Effector memory CD8-positive, alpha-beta T cell (primary cell): ENCODE data around the gene AGRN.
"Not testable (repeated sequence)": the region's sequence is repeated elsewhere in the genome, so short reads cannot be mapped to it uniquely, and the experiment has no call there.

Experiments
- ATAC-seq: fragments of 150-1000 bp; cut with Tn5 transposase; replicated peaks from 2 replicates; pipeline ENCODE4 v1.10.0; 2021; ENCODE audit warnings: mild to moderate bottlenecking, moderate library complexity
- DNase-seq, 3 experiments: peaks; one replicate each; pipeline ENCODE4 v3.0.0; 2021
- H3K27ac Mint-ChIP-seq, 2 donors: one replicate each; pipeline ENCODE4 v1.8.0; 2022; ENCODE audit warnings: mild to moderate bottlenecking in 2 of 2, mixed read lengths in 2 of 2, moderate library complexity in 2 of 2
- H3K27me3 Mint-ChIP-seq, 2 donors: one replicate each; pipeline ENCODE4 v1.8.0; 2022; ENCODE audit warnings: mixed read lengths in 2 of 2
- H3K36me3 Mint-ChIP-seq: one replicate; pipeline ENCODE4 v1.8.0; 2022; ENCODE audit warnings: mild to moderate bottlenecking, moderate library complexity, mixed read lengths; ENCODE audit not compliant: insufficient read depth
- H3K4me1 Mint-ChIP-seq, 2 donors: one replicate each; pipeline ENCODE4 v1.8.0; 2022; ENCODE audit warnings: low read depth in 2 of 2, mixed read lengths in 2 of 2
- H3K4me3 Mint-ChIP-seq, 2 donors: one replicate each; pipeline ENCODE4 v1.8.0; 2022; ENCODE audit warnings: mild to moderate bottlenecking in 2 of 2, mixed read lengths in 2 of 2, moderate library complexity in 2 of 2
- H3K9me3 Mint-ChIP-seq, 2 donors: one replicate each; pipeline ENCODE4 v1.8.0; 2022; ENCODE audit warnings: mixed read lengths in 2 of 2

AGRN gene

DNA sequence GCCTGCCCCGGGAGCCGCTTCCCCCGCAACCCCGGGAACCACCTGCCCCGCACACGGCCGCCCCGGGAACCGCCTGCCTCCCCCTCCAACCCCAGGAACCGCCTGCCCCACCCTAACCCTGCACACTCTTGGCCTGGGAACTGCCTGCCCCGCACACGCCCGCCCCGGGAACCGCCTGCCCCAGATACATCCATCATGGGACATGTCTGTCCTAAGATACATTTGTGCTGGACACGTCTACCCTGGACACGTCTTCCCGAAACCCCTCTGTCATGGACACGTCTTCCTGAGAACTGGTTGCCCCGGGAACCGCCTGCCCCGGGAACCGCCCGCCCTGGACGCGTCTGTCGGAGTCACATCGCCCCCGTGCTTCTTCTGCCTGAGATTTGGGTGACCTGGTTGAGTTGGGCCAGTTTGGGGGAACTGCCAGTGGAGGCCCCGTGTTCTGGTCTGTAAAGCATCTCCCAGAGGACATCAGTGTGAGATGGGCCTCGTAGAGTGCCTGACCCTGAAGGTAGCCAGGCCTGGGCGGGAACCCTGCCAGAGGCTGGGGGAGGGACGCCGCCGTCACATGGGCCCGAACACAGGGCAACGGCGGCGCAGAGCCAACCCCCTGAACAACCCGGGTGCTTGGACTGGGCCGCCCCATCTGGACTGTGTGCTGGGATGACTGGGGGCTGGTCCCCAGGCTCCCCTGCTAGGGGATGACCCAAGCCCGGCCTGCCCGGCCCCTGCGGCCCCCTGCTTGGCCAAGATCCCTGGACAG, 41.7 kb upstream of the AGRN start:
- Mint-ChIP-seq H3K4me3 (peak overlapping the region; percentile 46 to 58), H3K9me3 (no peaks in the 10 kb centered on the region)
- ATAC-seq, result no peak

DNA sequence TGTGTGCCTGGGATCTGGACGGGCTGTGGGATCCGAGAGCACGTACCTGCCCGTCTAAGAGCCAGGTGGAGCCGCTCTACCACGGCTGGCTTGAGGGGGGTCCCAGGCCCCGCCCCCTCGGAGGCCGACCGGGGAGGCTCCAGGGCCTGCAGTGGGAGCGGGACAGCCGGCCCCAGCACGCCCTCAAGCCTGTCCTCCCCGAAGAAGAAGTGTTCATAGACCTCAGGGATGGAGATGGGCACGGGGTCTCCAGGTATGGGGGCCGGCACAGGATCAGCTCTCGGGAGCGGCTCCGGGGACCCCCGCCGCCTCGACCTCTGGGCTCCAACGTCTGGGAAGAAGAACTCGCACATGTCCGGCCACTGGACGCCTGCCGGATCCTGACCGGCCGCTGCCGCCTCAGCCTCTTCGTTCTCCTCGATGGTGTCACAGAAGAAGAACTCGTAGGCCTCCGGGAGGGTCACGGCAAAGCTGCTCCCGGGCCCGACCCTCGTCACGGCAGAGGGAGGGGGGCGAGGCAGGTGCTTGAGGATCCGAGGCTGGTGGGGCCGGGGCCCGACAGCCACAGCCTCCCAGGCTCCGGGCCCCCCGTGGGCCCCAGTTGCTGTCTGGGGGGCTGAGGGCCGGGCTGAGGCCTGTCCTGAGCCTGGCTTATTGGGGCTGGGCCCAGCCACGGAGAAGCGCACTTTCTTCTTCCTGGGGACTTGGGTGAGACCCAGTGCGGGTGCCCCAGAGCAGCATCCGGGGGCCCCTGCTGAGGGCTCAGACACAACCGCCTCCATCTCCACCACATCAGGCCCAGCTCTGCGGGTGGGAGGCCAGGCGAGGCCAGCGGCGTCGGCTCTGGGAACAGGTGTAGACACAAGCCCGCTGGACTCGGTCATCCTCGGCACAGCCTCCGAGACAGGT, 40.8 kb upstream of the AGRN start:
- H3K27ac Mint-ChIP-seq, result no peak overlapping the region
- no peak overlapping the region for H3K4me3 Mint-ChIP-seq
- H3K4me1 Mint-ChIP-seq, result peaks cover 5 to 9% of the 10 kb centered on the region in 2 donors
- no peaks in the 10 kb centered on the region for H3K9me3 Mint-ChIP-seq
- DNase-seq (no peak), ATAC-seq (no peak)
- H3K36me3 Mint-ChIP-seq, result no peaks in the 10 kb centered on the region
- H3K27me3 Mint-ChIP-seq, result peaks cover 19 to 49% of the 10 kb centered on the region in 2 donors

More for the DNA sequence above, 41.7 kb upstream of the AGRN start:
- no peaks in the 10 kb centered on the region for H3K36me3 Mint-ChIP-seq
- no peak for DNase-seq
- peaks cover 5 to 9% of the 10 kb centered on the region in 2 donors for H3K4me1 Mint-ChIP-seq
- H3K27me3 Mint-ChIP-seq, result peaks cover 19 to 47% of the 10 kb centered on the region in 2 donors
- no peak overlapping the region for H3K27ac Mint-ChIP-seq

DNA sequence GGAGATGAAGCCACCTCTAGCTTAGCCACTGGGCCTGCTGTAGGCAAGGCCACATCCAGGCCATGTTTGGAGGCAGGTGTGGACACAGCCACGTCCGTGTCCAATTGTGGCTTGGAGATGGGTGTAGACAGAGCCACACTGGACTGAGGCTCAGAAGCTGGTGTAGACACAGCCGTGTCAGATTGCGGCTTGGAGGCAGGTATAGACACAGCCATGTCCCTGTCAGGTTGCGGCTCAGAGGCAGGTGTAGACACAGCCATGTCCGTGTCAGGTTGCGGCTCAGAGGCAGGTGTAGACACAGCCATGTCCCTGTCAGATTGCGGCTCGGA, 40.2 kb upstream of the AGRN start:
- Mint-ChIP-seq H3K4me1 (peaks cover 5 to 9% of the 10 kb centered on the region in 2 donors), H3K4me3 (no peak overlapping the region), H3K36me3 (no peaks in the 10 kb centered on the region), H3K9me3 (no peaks in the 10 kb centered on the region), H3K27ac (no peak overlapping the region), H3K27me3 (peaks cover 18 to 44% of the 10 kb centered on the region in 2 donors)
- no peak for DNase-seq
- no peak for ATAC-seq

DNA sequence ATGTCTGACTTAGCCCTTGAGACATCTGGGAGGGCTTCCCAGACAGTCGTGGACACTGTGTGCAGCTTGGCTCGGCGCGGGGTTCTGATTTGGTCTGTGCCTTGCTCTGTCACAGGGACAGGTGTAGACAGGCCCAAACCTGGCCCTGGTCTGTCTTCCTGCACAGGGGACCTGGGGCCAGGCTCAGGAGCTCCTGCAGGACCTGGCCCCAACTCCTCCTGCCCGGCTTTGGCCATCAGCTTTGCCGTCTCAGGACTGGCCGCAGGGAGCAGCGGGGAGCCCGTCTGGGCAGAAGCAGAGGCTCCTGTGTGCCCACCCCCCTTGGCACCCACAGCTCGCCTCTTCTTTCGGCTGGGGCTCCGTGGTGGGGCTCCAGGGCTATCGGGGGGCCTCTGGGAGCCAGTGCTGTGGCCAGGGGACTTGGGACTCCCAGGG, 39.8 kb upstream of the AGRN start:
- DNase-seq (no peak), ATAC-seq (no peak)
- no peak overlapping the region for H3K4me3 Mint-ChIP-seq
- H3K4me1 Mint-ChIP-seq, result peaks cover 5 to 9% of the 10 kb centered on the region in 2 donors
- peaks cover 13 to 44% of the 10 kb centered on the region in 2 donors for H3K27me3 Mint-ChIP-seq
- H3K36me3 Mint-ChIP-seq, result no peaks in the 10 kb centered on the region
- H3K9me3 Mint-ChIP-seq, result no peaks in the 10 kb centered on the region
- no peak overlapping the region for H3K27ac Mint-ChIP-seq

DNA sequence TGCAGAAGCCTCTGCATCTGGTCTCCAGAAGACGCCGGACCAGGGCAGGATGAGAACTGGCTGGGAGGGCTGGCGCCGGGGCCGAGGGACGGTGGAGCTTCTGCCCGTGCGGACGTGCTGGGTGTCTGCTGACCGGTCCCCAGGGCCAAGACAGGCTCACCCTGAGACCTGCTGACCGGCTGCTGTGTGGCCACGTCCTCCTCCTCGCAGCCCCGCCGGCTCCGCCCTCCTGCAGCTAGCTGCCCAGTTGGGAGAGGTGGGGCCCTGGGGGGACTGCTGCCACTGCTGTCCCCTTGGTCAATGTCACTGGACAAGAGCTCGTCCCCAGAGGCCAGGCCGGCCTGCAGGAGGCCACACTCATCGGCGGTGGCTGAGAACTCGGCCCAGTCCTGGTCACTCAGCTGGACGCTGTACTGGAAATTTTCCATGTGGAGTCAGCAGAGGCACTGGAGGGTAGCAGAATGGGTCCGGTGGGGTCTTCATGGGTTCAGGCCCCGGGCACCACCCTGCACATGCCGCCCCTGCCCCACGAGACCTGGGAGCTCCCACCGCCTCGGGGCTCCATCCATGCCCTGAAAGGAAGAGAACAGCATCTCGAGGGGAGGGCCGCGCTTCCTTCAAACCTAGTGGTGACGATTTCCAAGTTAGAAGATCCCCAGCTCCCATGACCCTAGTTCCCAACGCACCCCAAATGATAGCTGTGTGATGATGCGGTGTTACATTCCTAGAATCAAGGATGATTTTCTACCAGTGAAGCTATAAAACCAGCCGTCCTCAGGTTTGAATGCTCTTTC, 39.1 kb upstream of the AGRN start:
- H3K27ac Mint-ChIP-seq, result no peak overlapping the region
- H3K4me3 Mint-ChIP-seq, result no peak overlapping the region
- peaks cover 13 to 44% of the 10 kb centered on the region in 2 donors for H3K27me3 Mint-ChIP-seq
- H3K4me1 Mint-ChIP-seq, result peaks cover 3 to 5% of the 10 kb centered on the region in 2 donors
- H3K9me3 Mint-ChIP-seq, result no peaks in the 10 kb centered on the region
- no peaks in the 10 kb centered on the region for H3K36me3 Mint-ChIP-seq
- DNase-seq (no peak), ATAC-seq (no peak)

DNA sequence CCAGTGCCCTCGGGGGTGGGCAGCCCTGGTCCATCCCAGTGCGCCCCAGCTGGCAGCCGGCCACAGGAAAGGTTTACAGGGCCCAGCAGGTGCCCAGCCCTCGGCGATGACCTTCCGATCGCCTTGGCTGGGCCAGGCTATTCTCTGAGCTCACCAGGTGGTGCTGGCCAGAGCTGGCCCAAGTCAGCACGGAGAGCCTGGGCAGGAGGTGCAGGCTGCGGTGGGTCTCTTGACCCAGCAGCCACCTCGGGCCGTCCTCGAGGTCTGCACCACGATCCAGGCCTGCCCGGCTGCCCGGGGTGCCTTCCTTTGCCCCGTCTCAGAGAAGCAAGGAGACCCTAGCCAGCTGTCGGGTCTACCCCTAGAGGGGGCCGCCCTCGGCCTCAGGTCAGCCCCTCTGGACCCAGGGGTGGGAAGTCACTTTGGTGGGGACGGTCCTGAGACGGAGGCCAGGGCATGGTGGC, 38.4 kb upstream of the AGRN start:
- peaks cover 0 to 3% of the 10 kb centered on the region in 2 donors for H3K4me1 Mint-ChIP-seq
- no peak for ATAC-seq
- H3K4me3 Mint-ChIP-seq, result no peak overlapping the region
- H3K9me3 Mint-ChIP-seq, result no peaks in the 10 kb centered on the region
- peaks cover 16 to 47% of the 10 kb centered on the region in 2 donors for H3K27me3 Mint-ChIP-seq
- peaks cover 4% of the 10 kb centered on the region for H3K36me3 Mint-ChIP-seq
- DNase-seq, result no peak
- no peak overlapping the region for H3K27ac Mint-ChIP-seq

DNA sequence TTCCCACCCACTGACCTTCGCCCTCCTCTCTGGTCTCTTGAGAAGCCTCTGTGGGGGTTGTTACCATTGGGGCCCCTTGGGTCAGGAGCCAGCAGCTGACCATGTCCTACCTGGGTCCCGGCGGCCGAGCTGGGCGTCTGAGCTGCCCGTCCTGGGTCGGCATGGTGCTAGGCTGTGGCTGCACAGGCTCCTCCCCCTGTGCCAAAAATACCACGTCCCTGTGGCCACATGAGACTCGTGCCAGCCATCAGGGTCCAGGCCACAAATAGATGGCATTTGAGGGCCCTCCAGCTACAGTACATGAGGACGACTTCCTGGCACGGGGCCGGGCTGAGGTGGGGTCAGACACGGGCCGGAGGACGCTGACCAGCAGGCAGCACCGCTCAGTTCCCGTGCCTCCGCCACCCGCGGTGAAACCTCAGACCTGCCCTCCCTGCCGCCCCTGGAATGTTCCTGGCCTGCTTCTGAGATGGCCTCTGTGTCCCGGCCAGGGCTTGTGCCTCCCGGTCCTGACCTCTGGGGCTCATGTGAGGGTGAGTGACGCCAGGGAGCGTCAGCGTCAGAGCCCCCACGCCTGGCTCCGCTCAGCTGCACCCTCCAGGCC, 37.9 kb upstream of the AGRN start, which contains the start of gene PERM1:
Gene PERM1, minus strand, starts transcription at position 139 of the 604 bp plus-strand sequence. CDS start 1,064 bp downstream, outside the sequence.
- no peak within 1 kb of the TSS for H3K4me3 Mint-ChIP-seq
- H3K36me3 Mint-ChIP-seq, result peaks cover 4% of the 10 kb centered on the region
- H3K4me1 Mint-ChIP-seq, result peaks cover 0 to 3% of the 10 kb centered on the region in 2 donors
- ATAC-seq (no peak), DNase-seq (no peak)
- H3K27me3 Mint-ChIP-seq, result peaks cover 16 to 47% of the 10 kb centered on the region in 2 donors
- no peaks in the 10 kb centered on the region for H3K9me3 Mint-ChIP-seq
- no peak within 1 kb of the TSS for H3K27ac Mint-ChIP-seq

DNA sequence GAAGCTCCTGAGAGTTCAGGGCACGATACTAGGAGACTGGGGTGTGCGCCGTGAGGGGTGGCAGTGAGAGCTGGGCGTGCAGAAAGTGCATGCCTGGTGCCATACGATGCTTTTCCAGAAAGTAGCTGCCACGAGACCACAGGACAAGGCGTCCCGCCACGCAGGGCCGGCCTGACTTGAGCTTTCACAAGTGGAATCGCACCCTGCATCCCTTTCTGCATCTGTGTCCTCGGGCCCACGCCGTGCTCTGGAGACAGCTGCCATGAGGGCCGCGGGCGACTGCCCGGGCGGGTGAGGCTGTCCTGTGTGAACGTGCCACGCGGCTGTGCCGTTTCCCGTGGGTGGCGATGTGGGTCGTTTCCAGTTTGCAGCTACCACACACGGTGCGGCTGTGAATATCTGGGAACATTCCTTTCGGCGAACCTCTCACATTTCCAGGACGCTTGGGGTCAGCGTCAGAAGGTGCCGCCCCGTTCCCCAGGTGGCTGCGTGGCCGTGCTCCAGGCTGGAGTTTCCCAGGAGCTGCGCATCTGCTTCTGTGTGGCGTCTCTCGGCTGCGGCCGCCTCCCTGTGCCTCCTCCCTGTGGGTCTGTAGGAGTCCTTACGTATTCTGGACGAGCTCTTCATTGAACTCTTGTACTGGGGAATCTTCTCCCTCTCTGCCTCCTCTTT, 37.0 kb upstream of the AGRN start:
- Mint-ChIP-seq H3K4me1 (peaks cover 0 to 3% of the 10 kb centered on the region in 2 donors), H3K36me3 (peaks cover 4% of the 10 kb centered on the region), H3K4me3 (no peak overlapping the region), H3K27ac (no peak overlapping the region), H3K27me3 (peaks cover 21 to 47% of the 10 kb centered on the region in 2 donors), H3K9me3 (no peaks in the 10 kb centered on the region)
- ATAC-seq (no peak), DNase-seq (no peak)

DNA sequence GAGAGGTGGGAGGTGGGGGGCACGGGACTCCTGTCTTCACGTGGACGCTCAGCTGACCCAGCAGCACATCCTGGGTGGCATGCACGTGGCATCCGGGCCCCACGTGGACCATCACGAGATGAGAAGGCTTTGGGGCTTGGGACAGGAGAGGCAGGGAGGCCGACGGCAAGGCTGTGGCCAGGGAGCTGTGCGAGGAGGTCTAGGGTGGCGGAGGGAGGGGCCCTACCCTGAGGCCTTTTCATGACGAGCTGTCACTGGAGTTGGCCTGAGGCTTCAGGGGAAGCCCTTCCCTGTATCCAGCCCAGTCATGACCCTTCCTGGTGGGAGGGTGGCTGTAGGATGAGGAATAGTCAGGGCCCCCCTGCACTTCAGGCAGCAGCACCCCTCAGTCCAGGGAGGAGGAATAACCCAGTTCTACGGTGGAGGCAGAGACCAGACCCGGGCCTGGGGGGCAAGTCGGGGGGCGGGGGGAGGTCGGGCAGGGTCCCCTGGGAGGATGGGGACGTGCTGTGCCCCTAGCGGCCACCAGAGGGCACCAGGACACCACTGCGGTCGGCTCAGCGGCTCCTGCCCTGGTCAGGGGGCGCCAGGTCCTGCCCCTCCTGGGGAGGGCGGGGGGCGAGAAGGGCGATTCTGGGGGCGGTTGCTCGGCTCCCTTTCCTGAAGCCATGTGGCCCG, 36.0 kb upstream of the AGRN start:
- Mint-ChIP-seq H3K4me3 (no peak overlapping the region), H3K9me3 (no peaks in the 10 kb centered on the region), H3K27me3 (peaks cover 31 to 50% of the 10 kb centered on the region in 2 donors), H3K27ac (no peak overlapping the region), H3K36me3 (peaks cover 4% of the 10 kb centered on the region), H3K4me1 (no peaks in the 10 kb centered on the region)
- DNase-seq (peak; percentile 52 to 58 (median 56)), ATAC-seq (peak; percentile 79)

DNA sequence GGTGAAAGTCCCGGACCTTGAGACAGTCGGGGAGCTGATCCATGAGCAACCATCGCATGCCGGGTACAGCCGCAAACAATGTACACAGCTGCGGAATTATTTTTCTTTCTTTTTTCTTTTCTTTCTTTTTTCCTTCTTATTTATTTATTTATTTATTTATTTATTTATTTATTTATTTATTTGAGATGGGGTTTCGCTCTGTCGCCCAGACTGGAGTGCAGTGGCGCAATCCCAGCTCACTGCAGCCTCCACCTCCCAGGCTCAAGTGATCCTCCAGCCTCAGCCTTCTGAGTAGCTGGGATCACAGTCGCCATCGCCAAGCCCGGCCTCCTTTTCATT, 35.5 kb upstream of the AGRN start:
- Mint-ChIP-seq H3K9me3 (no peaks in the 10 kb centered on the region), H3K36me3 (peaks cover 4% of the 10 kb centered on the region), H3K4me1 (no peaks in the 10 kb centered on the region), H3K4me3 (no peak overlapping the region), H3K27me3 (peaks cover 36 to 55% of the 10 kb centered on the region in 2 donors), H3K27ac (no peak overlapping the region)
- no peak for DNase-seq
- ATAC-seq, result peak; percentile 7

DNA sequence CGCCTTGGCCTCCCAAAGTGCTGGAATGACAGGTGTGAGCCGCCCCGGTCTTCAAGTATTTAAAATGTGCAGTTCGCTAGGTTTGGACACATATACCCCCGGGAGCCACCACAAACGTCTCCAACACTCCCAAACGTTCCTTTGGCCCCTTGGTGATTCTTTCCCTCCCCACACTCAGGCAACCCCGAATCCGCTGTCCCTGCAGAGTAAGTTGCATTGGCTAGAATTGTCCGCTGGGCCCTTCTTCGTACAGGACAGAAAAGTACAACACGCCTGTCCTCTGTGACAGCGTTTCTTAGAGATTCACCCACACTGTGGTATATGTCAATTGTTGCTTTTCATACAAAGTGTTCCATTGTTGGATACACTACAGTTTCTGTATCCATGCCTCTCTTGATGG, 34.8 kb upstream of the AGRN start:
- no peak overlapping the region for H3K27ac Mint-ChIP-seq

DNA sequence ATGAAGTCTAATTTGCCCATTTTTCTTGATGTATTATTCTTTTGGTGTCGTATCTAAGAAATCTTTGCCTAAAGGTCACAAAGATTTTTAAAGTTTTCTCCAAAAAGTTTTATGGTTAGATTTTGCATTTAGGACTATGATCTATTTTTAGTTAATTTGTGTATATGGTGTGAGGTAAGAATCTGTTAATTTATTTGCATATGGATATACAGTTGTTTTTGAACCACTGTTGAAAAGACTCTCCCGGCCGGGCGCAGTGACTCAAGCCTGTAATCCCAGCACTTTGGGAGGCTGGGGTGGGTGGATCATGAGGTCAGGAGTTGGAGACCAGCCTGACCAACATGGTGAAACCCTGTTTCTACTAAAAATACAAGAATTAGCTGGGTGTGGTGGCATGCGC, 31.9 kb upstream of the AGRN start:
- not testable (repeated sequence) for ATAC-seq, H3K9me3 Mint-ChIP-seq, H3K27ac Mint-ChIP-seq, H3K36me3 Mint-ChIP-seq, DNase-seq, H3K4me3 Mint-ChIP-seq, H3K4me1 Mint-ChIP-seq
- H3K27me3 Mint-ChIP-seq, result peaks cover 61 to 74% of the 10 kb centered on the region in 2 donors

More for the DNA sequence above, 34.8 kb upstream of the AGRN start:
- Mint-ChIP-seq H3K27me3 (peaks cover 43 to 62% of the 10 kb centered on the region in 2 donors), H3K4me3 (no peak overlapping the region), H3K36me3 (peaks cover 4% of the 10 kb centered on the region), H3K9me3 (no peaks in the 10 kb centered on the region), H3K4me1 (no peaks in the 10 kb centered on the region)
- ATAC-seq, result no peak
- no peak for DNase-seq
